ENCODE measurements around the gene MDGA2.
"Not testable (repeated sequence)": the region's sequence is repeated elsewhere in the genome, so short reads cannot be mapped to it uniquely, and the experiment has no call there.

Gene MDGA2

GRCh38 chr14:46915539-46915938 is 759.9 kb downstream of the MDGA2 start:
- not testable (repeated sequence) for H3K23ac ChIP-seq (ENCODE audit: low read length in 2 of 2); H3K9me3 ChIP-seq (ENCODE audit: control insufficient read depth, low read length); H3K36me3 ChIP-seq (ENCODE audit: control insufficient read depth in 1 of 2, insufficient read depth in 2 of 2, low read depth in 1 of 2, low read length in 2 of 2); H4K91ac ChIP-seq (ENCODE audit: low read length); DNase-seq; H3K4me1 ChIP-seq (ENCODE audit: control insufficient read depth, insufficient read depth, low read depth, low read length); H2BK5ac ChIP-seq (ENCODE audit: low read depth, low read length, poor library complexity, severe bottlenecking); H2AFZ ChIP-seq (ENCODE audit: low read depth, low read length); H3K4ac ChIP-seq (ENCODE audit: low read depth in 1 of 2, low read length in 2 of 2); H3K4me2 ChIP-seq (ENCODE audit: low read length, poor library complexity, severe bottlenecking); H3K27ac ChIP-seq (ENCODE audit: low read length, poor library complexity, severe bottlenecking); H2BK120ac ChIP-seq (ENCODE audit: low read depth, low read length); H3K27me3 ChIP-seq (ENCODE audit: control insufficient read depth in 1 of 2, insufficient read depth in 1 of 2, low read length in 2 of 2); H2BK12ac ChIP-seq (ENCODE audit: low read length in 2 of 2); H3K4me3 ChIP-seq (ENCODE audit: insufficient read depth in 1 of 2, low read depth in 1 of 2, low read length in 2 of 2); H3K9ac ChIP-seq (ENCODE audit: low read length); H2BK15ac ChIP-seq (ENCODE audit: low read depth, poor library complexity, severe bottlenecking); H4K8ac ChIP-seq (ENCODE audit: low read length); H3K18ac ChIP-seq (ENCODE audit: low read depth in 1 of 2, low read length in 2 of 2); H3K14ac ChIP-seq (ENCODE audit: low read length in 2 of 2); H3K79me1 ChIP-seq (replicated peaks; ENCODE audit: low read length, poor library complexity, severe bottlenecking); H2AK5ac ChIP-seq (ENCODE audit: low read length, severe bottlenecking)
- WGBS = 83% methylated on average over 1 of the region's 4 CpGs

DNA sequence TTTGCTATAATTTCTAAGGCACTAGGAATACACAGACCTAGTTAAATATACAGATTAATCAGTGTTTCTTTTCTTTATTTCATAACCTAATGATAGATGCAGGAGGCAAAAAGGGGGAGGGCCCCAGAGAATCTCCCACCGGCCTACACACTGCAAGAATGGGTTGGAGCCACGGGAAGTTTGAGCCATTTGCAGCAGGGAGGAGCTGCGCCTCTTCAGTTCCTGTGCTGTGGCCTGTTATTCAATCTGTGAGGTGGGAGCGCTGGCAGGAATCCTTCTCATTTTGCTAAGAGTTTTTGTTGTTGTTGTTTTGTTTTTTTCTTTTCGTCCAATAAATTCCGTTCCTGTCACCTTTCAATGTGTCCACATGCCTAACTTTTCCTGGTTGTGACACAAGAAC is 772.6 kb downstream of the MDGA2 start:
- no peak overlapping the region for H3K4me3 ChIP-seq (ENCODE audit: insufficient read depth in 1 of 2, low read depth in 1 of 2, low read length in 2 of 2)
- H3K4me2 ChIP-seq (ENCODE audit: low read length, poor library complexity, severe bottlenecking) = no peak overlapping the region
- no peak overlapping the region for H2AFZ ChIP-seq (ENCODE audit: low read depth, low read length)
- no peak overlapping the region for H2BK5ac ChIP-seq (ENCODE audit: low read depth, low read length, poor library complexity, severe bottlenecking)
- H3K4ac ChIP-seq (ENCODE audit: low read depth in 1 of 2, low read length in 2 of 2) = no peak overlapping the region
- DNase-seq = no peak
- 36% methylated on average over 3 of the region's 6 CpGs for WGBS
- no peaks in the 10 kb centered on the region for H3K9me3 ChIP-seq (ENCODE audit: control insufficient read depth, low read length)
- H3K23ac ChIP-seq (ENCODE audit: low read length in 2 of 2) = no peak overlapping the region
- H3K18ac ChIP-seq (ENCODE audit: low read depth in 1 of 2, low read length in 2 of 2) = no peak overlapping the region
- no peak overlapping the region for H3K27ac ChIP-seq (ENCODE audit: low read length, poor library complexity, severe bottlenecking)
- no peaks in the 10 kb centered on the region for H3K36me3 ChIP-seq (ENCODE audit: control insufficient read depth in 1 of 2, insufficient read depth in 2 of 2, low read depth in 1 of 2, low read length in 2 of 2)
- H3K27me3 ChIP-seq (ENCODE audit: control insufficient read depth in 1 of 2, insufficient read depth in 1 of 2, low read length in 2 of 2) = no peaks in the 10 kb centered on the region
- H2BK120ac ChIP-seq (ENCODE audit: low read depth, low read length) = no peak overlapping the region
- no peak overlapping the region for H3K14ac ChIP-seq (ENCODE audit: low read length in 2 of 2)
- no peak overlapping the region for H3K9ac ChIP-seq (ENCODE audit: low read length)
- H4K91ac ChIP-seq (ENCODE audit: low read length) = no peak overlapping the region
- no peak overlapping the region for H2AK5ac ChIP-seq (ENCODE audit: low read length, severe bottlenecking)
- H2BK12ac ChIP-seq (ENCODE audit: low read length in 2 of 2) = no peak overlapping the region
- no peaks in the 10 kb centered on the region for H3K79me1 ChIP-seq (replicated peaks; ENCODE audit: low read length, poor library complexity, severe bottlenecking)
- H3K4me1 ChIP-seq (ENCODE audit: control insufficient read depth, insufficient read depth, low read depth, low read length) = no peaks in the 10 kb centered on the region
- H4K8ac ChIP-seq (ENCODE audit: low read length) = no peak overlapping the region
- no peak overlapping the region for H2BK15ac ChIP-seq (ENCODE audit: low read depth, poor library complexity, severe bottlenecking)

DNA sequence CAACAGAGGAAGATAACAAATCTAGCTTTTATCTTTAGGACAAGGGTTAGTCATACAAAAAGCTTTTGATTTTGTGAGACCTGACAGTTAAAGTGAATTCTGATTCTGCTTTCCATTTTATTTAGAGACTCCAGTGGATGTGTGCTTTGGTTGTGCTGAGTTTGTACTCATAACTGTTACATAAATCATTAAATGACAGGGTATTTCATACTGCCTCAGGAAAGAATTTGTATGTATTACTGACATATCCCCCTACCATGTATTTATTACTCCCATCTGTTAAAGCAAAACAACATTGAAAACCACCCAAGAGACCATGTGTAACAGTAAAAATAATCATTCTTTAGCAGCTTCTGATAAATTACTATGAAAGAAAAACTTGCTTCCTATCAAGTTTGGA is 780.9 kb downstream of the MDGA2 start:
- no peaks in the 10 kb centered on the region for H3K27me3 ChIP-seq (ENCODE audit: control insufficient read depth in 1 of 2, insufficient read depth in 1 of 2, low read length in 2 of 2)
- H3K9ac ChIP-seq (ENCODE audit: low read length) = no peak overlapping the region
- H3K36me3 ChIP-seq (ENCODE audit: control insufficient read depth in 1 of 2, insufficient read depth in 2 of 2, low read depth in 1 of 2, low read length in 2 of 2) = no peaks in the 10 kb centered on the region
- H4K8ac ChIP-seq (ENCODE audit: low read length) = no peak overlapping the region
- no peak overlapping the region for H3K18ac ChIP-seq (ENCODE audit: low read depth in 1 of 2, low read length in 2 of 2)
- no peak overlapping the region for H4K91ac ChIP-seq (ENCODE audit: low read length)
- DNase-seq = no peak
- no peak overlapping the region for H3K4me3 ChIP-seq (ENCODE audit: insufficient read depth in 1 of 2, low read depth in 1 of 2, low read length in 2 of 2)
- H3K4ac ChIP-seq (ENCODE audit: low read depth in 1 of 2, low read length in 2 of 2) = no peak overlapping the region
- no peak overlapping the region for H2AK5ac ChIP-seq (ENCODE audit: low read length, severe bottlenecking)
- no peaks in the 10 kb centered on the region for H3K79me1 ChIP-seq (replicated peaks; ENCODE audit: low read length, poor library complexity, severe bottlenecking)
- no peak overlapping the region for H3K4me2 ChIP-seq (ENCODE audit: low read length, poor library complexity, severe bottlenecking)
- H2BK120ac ChIP-seq (ENCODE audit: low read depth, low read length) = no peak overlapping the region
- no peak overlapping the region for H3K14ac ChIP-seq (ENCODE audit: low read length in 2 of 2)
- no peak overlapping the region for H3K23ac ChIP-seq (ENCODE audit: low read length in 2 of 2)
- no peaks in the 10 kb centered on the region for H3K9me3 ChIP-seq (ENCODE audit: control insufficient read depth, low read length)
- H2BK15ac ChIP-seq (ENCODE audit: low read depth, poor library complexity, severe bottlenecking) = no peak overlapping the region
- no peak overlapping the region for H2AFZ ChIP-seq (ENCODE audit: low read depth, low read length)
- H2BK12ac ChIP-seq (ENCODE audit: low read length in 2 of 2) = no peak overlapping the region
- H3K4me1 ChIP-seq (ENCODE audit: control insufficient read depth, insufficient read depth, low read depth, low read length) = no peaks in the 10 kb centered on the region
- no peak overlapping the region for H2BK5ac ChIP-seq (ENCODE audit: low read depth, low read length, poor library complexity, severe bottlenecking)
- no peak overlapping the region for H3K27ac ChIP-seq (ENCODE audit: low read length, poor library complexity, severe bottlenecking)

DNA sequence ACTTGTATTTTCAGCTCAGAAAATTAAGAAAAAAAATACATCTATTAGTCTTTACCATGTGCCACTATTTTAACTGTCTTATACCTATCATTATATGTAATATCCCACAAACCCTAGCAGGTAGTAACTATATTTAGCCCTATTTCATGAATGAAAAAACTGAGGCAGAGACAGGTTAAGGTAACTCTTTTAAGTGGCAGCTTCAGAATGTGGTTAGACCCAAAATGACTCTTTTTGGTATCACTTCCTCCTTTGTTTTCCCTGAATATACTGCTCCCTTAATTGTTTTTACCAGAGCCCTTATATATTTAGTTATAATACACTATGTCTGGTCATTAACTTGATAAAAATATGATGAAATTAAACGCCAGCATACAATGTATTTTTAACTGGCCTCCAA is 788.3 kb downstream of the MDGA2 start:
- Histone ChIP-seq H2AFZ (ENCODE audit: low read depth, low read length) (no peak overlapping the region), H3K14ac (ENCODE audit: low read length in 2 of 2) (no peak overlapping the region), H2AK5ac (ENCODE audit: low read length, severe bottlenecking) (no peak overlapping the region), H4K8ac (ENCODE audit: low read length) (no peak overlapping the region), H3K9ac (ENCODE audit: low read length) (no peak overlapping the region), H2BK5ac (ENCODE audit: low read depth, low read length, poor library complexity, severe bottlenecking) (no peak overlapping the region), H3K4me1 (ENCODE audit: control insufficient read depth, insufficient read depth, low read depth, low read length) (no peaks in the 10 kb centered on the region), H3K18ac (ENCODE audit: low read depth in 1 of 2, low read length in 2 of 2) (no peak overlapping the region), H3K4me3 (ENCODE audit: insufficient read depth in 1 of 2, low read depth in 1 of 2, low read length in 2 of 2) (no peak overlapping the region), H2BK120ac (ENCODE audit: low read depth, low read length) (no peak overlapping the region), H3K79me1 (replicated peaks; ENCODE audit: low read length, poor library complexity, severe bottlenecking) (no peaks in the 10 kb centered on the region), H3K4ac (ENCODE audit: low read depth in 1 of 2, low read length in 2 of 2) (no peak overlapping the region), H4K91ac (ENCODE audit: low read length) (no peak overlapping the region), H3K27ac (ENCODE audit: low read length, poor library complexity, severe bottlenecking) (no peak overlapping the region), H3K36me3 (ENCODE audit: control insufficient read depth in 1 of 2, insufficient read depth in 2 of 2, low read depth in 1 of 2, low read length in 2 of 2) (no peaks in the 10 kb centered on the region), H3K27me3 (ENCODE audit: control insufficient read depth in 1 of 2, insufficient read depth in 1 of 2, low read length in 2 of 2) (no peaks in the 10 kb centered on the region), H3K23ac (ENCODE audit: low read length in 2 of 2) (no peak overlapping the region), H2BK15ac (ENCODE audit: low read depth, poor library complexity, severe bottlenecking) (no peak overlapping the region), H3K4me2 (ENCODE audit: low read length, poor library complexity, severe bottlenecking) (no peak overlapping the region), H3K9me3 (ENCODE audit: control insufficient read depth, low read length) (no peaks in the 10 kb centered on the region), H2BK12ac (ENCODE audit: low read length in 2 of 2) (no peak overlapping the region)
- whole genome bisulfite sequencing = no CpG with 5 or more reads among the region's 1 CpG
- no peak for DNase-seq
